KOPT-K1 (cell line): ENCODE data around the gene TCN2.

Experiments
- H3K27ac ChIP-seq: fragments of 200-600 bp; sonication (generic); 2 replicates; pipeline ENCODE4 v1.5.1; 2016; ENCODE audit warnings: antibody characterized with exemption, mild to moderate bottlenecking, low read depth, low read length; ENCODE audit not compliant: poor library complexity, severe bottlenecking
- H3K36me3 ChIP-seq: fragments of 200-600 bp; sonication (generic); 2 replicates; pipeline ENCODE4 v1.5.1; 2017; ENCODE audit warnings: antibody characterized with exemption, mild to moderate bottlenecking, low read length, moderate library complexity; ENCODE audit not compliant: insufficient read depth
- H3K9me3 ChIP-seq: fragments of 200-600 bp; sonication (generic); 2 replicates; pipeline ENCODE4 v1.5.1; 2017; ENCODE audit warnings: antibody characterized with exemption, low read length, mild to moderate bottlenecking; ENCODE audit not compliant: insufficient read depth, poor library complexity, severe bottlenecking

TCN2 gene

DNA sequence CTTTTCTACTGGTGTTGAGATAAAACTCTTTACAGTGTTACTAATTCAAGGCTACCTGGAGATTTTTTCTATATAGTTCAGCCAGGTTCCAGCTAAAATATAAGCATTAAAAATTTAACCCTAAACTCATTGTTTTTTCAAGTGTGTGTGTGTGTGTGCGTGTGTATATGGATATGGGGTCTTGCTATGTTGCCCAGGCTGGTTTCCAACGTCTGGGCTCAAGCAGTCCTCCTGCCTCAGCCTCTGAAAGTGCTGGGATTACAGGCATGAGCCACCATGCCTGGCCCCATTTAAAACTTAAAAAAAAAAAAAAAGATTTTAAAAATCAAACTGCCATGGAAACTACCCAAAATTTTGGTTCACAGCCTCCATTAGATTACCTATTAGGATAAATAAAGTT lies 10.8 kb upstream of the TCN2 start:
- H3K9me3 ChIP-seq: no peaks in the 10 kb centered on the region
- no peak overlapping the region for H3K27ac ChIP-seq

DNA sequence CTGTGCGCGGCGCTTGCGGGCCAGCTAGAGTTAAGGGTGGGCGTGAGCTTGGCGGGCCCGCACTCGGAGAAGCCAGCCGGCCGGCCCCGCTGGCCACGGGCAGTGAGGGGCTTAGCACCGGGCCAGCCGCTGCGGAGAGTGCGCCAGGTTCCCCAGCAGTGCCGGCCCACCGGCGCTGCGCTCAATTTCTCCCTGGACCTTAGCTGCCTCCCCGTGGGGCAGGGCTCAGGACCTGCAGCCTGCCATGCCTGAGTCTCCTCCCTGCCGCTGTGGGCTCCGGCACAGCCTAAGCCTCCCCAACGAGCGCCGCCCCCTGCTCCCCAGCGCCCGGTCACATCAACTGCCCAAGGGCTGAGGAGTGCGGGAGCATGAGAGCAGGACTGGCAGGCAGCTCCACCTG lies 10.1 kb upstream of the TCN2 start:
- no peaks in the 10 kb centered on the region for H3K9me3 ChIP-seq
- no peaks in the 10 kb centered on the region for H3K36me3 ChIP-seq
- H3K27ac ChIP-seq: no peak overlapping the region

More for the DNA sequence above, 10.8 kb upstream of the TCN2 start:
- H3K36me3 ChIP-seq: no peaks in the 10 kb centered on the region

DNA sequence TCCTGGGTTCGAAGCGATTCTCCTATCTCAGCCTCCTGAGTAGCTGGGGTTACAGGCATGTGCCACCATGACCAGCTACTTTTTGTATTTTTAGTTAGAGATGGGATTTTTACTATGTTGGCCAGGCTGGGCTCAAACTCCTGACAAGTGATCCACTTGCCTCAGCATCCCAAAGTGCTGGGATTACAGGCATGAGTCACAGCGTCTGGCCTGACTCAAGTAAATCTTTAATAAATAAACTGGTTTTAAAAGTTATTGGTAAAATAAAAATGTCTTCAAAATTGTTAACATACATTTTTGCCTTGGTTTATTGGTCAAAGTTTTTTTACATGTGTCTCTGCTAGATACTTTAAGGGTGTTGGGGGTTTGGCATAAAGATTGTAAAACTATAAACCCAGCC lies 8.0 kb upstream of the TCN2 start:
- no peak overlapping the region for H3K27ac ChIP-seq
- no peaks in the 10 kb centered on the region for H3K36me3 ChIP-seq

DNA sequence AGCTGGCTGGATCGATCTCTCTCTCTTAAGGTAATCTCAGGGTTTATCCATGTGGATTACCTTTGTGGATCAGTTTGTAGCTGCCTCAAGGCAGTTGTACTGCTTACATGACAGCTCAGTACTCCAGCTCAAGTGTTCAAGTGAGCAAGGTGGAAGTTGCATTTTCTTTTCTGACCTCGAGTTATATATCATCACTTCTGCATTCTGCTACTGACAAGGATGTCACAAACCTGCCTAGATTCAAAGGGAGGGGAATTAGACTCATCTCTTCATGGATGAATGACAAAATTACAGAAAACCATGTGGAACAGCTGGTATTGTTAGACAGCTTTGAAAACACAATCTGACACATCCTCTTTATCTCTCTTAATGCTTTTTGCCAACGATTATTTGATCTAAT lies 6.1 kb upstream of the TCN2 start:
- Histone ChIP-seq H3K27ac (no peak overlapping the region), H3K36me3 (no peaks in the 10 kb centered on the region), H3K9me3 (no peaks in the 10 kb centered on the region)

More for the DNA sequence above, 8.0 kb upstream of the TCN2 start:
- H3K9me3 ChIP-seq: no peaks in the 10 kb centered on the region

- H3K9me3 ChIP-seq: no peaks in the 10 kb centered on the region
- no peak overlapping the region for H3K27ac ChIP-seq
- no peaks in the 10 kb centered on the region for H3K36me3 ChIP-seq
These were observed 5.5 kb upstream of the TCN2 start for GRCh38 chr22:30601464-30601863.

DNA sequence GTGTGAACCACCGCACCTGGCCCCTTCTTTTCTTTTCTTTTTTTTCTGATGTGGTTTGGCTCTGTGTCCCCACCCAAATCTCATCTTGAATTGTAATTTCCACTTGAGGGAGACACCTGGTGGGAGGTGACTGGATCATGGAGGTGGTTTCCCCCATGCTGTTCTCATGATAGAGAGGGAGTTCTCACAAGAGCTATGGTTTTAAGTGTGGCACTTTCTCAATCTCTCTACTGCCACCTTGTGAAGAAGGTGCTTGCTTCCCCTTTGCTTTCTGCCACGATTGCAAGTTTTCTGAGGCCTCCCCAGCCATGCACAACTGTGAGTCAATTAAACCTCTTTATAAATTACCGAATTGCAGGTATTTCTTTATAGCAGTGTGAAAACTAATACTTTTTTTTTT lies 4.9 kb upstream of the TCN2 start:
- Histone ChIP-seq H3K27ac (no peak overlapping the region), H3K36me3 (no peaks in the 10 kb centered on the region), H3K9me3 (no peaks in the 10 kb centered on the region)

DNA sequence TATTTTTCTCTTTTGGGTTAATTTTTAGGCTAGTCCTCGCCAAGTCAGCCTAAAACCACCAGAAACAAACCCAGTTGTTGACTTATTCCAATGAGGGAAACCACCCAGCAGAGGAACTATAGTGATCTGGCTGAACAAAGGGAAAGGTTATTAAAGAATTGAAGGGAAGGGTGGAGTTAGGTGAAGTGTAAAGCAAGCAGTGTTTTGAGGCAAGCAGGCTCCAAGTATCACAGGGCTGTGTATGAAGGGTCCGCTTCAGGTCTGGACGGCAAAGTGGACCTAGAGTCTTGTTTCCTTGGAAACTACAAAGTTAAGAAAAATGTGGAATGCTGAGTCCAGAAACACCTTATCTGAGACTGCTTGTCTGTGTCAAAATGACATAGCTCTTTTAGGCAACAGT lies 3.2 kb upstream of the TCN2 start:
- H3K36me3 ChIP-seq: no peaks in the 10 kb centered on the region
- H3K9me3 ChIP-seq: no peaks in the 10 kb centered on the region
- H3K27ac ChIP-seq: no peak overlapping the region

DNA sequence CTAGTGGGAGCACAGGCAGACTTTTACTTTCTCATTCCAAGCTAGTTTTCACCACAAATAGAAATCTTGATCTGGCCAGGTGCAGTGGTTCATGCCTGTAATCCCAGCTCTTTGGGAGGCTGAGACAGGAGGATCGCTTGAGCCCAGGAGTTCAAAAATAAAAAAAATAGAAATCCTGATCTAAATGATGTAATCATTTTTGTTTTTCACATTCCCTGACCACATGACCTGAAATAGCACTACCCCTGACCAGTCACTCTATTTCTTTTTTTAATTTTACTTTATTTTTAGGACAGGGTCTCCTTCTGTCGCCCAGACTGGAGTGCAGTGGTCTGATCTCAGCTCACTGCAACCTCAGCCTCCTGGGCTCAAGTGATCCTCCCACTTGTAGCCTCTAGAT lies 2.3 kb upstream of the TCN2 start:
- Histone ChIP-seq H3K36me3 (no peaks in the 10 kb centered on the region), H3K9me3 (no peaks in the 10 kb centered on the region), H3K27ac (no peak overlapping the region)

DNA sequence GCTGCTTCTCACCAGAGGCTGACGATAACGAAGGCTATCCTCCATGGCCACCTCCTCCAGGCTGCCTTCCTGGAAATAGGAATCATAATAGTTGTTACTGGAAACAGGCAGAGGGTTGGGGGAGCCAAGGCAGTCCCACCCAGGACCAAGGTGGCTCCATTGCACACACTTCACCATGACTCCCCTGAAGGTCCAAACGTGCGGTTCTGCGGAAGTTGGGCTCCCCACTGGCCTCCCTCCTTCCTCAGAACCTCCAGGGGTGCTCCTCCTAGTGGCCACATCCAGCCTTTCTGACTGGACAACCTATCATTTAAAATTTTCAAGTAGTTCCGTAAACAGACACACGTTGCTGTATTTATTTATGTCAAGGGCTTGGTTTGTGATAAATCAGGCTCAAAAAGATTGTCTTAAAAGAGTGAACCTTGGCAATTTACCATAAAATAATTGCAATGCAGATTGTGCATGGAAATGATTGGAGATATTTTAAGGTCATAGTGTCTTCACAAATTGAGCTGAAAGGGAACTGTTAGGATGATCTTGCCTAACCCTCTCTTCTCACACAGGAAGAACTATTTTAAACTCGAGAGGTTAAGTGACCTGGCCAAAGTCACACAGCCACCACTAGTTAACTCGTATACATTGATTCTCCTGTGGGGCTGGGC lies 1.4 kb upstream of the TCN2 start:
- H3K27ac ChIP-seq: no peak overlapping the region
- no peaks in the 10 kb centered on the region for H3K36me3 ChIP-seq
- H3K9me3 ChIP-seq: no peaks in the 10 kb centered on the region

DNA sequence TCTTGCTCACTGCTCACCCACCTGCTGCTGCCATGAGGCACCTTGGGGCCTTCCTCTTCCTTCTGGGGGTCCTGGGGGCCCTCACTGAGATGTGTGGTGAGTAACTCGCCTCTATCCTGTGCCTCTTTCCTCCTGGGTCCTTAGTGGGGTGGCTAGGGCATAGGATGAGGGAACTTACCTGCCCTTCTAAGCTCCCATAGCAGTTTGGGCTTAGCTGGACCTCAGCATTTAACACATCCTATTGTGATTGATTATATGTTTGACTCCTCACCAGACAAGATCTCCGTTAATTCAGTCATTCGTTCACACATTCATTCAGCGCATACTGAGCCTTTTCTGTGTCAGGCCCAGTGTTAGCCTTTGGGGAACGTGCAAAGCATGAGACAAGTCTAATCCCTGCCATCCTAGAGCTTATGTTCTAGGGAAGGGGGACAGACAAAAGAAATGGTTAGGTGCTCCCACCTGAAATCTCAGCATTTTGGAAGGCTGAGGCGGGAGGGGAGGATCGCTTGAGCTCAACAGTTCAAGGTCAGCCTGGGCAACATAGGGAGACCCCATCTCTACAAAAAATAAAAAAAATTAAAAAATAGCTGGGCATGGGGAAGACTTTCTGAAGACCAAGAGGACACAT lies 441 bp downstream of the TCN2 start:
- H3K27ac ChIP-seq: peak overlapping the region; percentile 44
- no peaks in the 10 kb centered on the region for H3K36me3 ChIP-seq

GRCh38 chr22:30607939-30608338 lies 965 bp downstream of the TCN2 start:
- no peaks in the 10 kb centered on the region for H3K36me3 ChIP-seq
- H3K27ac ChIP-seq: no peak overlapping the region
- no peaks in the 10 kb centered on the region for H3K9me3 ChIP-seq

More for the DNA sequence above, 441 bp downstream of the TCN2 start:
- no peaks in the 10 kb centered on the region for H3K9me3 ChIP-seq

- Histone ChIP-seq H3K9me3 (no peaks in the 10 kb centered on the region), H3K36me3 (no peaks in the 10 kb centered on the region), H3K27ac (no peak overlapping the region)
These were observed 2.5 kb downstream of the TCN2 start for GRCh38 chr22:30609260-30610185.

GRCh38 chr22:30610299-30610698 lies 3.3 kb downstream of the TCN2 start:
- Histone ChIP-seq H3K27ac (no peak overlapping the region), H3K36me3 (no peaks in the 10 kb centered on the region), H3K9me3 (no peaks in the 10 kb centered on the region)

GRCh38 chr22:30611197-30611596 lies 4.2 kb downstream of the TCN2 start:
- H3K36me3 ChIP-seq: no peaks in the 10 kb centered on the region
- no peak overlapping the region for H3K27ac ChIP-seq
- H3K9me3 ChIP-seq: no peaks in the 10 kb centered on the region

DNA sequence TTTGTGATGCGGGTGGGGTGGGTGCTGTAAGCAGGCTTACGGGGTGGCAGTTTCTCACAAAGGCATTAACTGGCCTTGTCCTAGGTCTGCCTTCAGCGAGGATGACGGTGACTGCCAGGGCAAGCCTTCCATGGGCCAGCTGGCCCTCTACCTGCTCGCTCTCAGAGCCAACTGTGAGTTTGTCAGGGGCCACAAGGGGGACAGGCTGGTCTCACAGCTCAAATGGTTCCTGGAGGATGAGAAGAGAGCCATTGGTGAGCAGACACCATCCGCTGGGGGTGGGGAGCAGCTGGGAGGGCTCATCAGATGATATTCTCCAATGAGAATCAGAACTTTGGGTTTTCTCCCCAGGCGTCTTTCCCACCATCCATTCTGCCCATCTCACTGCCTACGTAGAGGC lies 5.8 kb downstream of the TCN2 start:
- Histone ChIP-seq H3K9me3 (no peaks in the 10 kb centered on the region), H3K36me3 (no peaks in the 10 kb centered on the region), H3K27ac (no peak overlapping the region)
